A673 (cell line): ENCODE data around the gene CARS1. TPM values are rescaled to one million over a fixed set of nuclear protein-coding genes. Genes with fewer than 3 reads are reported as not detected.

Experiments used
- BruUV-seq: library from RNA; stranded (reverse); fragments of 400-500 nt; replicated peaks from 2 replicates; lab custom pipeline; 2021; lab: Mats Ljungman, UMichigan
- CTCF ChIA-PET: fragments of 300-600 bp; sonication (Branson Sonifier 250); formaldehyde crosslinking; loops from one replicate; lab custom pipeline; 2022; ENCODE audit warnings: antibody characterized with exemption; lab: Charles Lee
- POLR2A ChIA-PET: fragments of 300-600 bp; sonication (Branson Sonifier 250); formaldehyde crosslinking; loops from one replicate; lab custom pipeline; 2022; ENCODE audit warnings: antibody characterized with exemption; ENCODE audit not compliant: low non-redundant PET; lab: Charles Lee
- DNase-seq: peaks from one replicate; pipeline ENCODE4 v3.0.0-alpha.2; 2015; ENCODE audit warnings: low spot score
- H3K27ac ChIP-seq: fragments of 200-600 bp; sonication (generic); 2 replicates; pipeline ENCODE4 v1.5.1; 2016; ENCODE audit warnings: mixed run types, low read depth, mild to moderate bottlenecking, mixed read lengths, antibody characterized with exemption, low read length; ENCODE audit not compliant: poor library complexity, severe bottlenecking
- H3K27me3 ChIP-seq: fragments of 200-600 bp; sonication (generic); replicated peaks from 2 replicates; pipeline ENCODE4 v1.6.1; 2017; ENCODE audit warnings: mixed run types, low read depth, mild to moderate bottlenecking, mixed read lengths, antibody characterized with exemption, low read length; ENCODE audit not compliant: insufficient read depth, poor library complexity
- H3K36me3 ChIP-seq: fragments of 200-600 bp; sonication (generic); 2 replicates; pipeline ENCODE4 v1.6.1; 2016; ENCODE audit warnings: mixed run types, mild to moderate bottlenecking, mixed read lengths, antibody characterized with exemption, low read length; ENCODE audit not compliant: insufficient read depth, poor library complexity, severe bottlenecking
- H3K4me1 ChIP-seq: fragments of 200-600 bp; sonication (generic); 2 replicates; pipeline ENCODE4 v1.6.1; 2017; ENCODE audit warnings: mixed run types, mild to moderate bottlenecking, mixed read lengths, antibody characterized with exemption, low read length; ENCODE audit not compliant: insufficient read depth, poor library complexity, severe bottlenecking
- H3K4me3 ChIP-seq: fragments of 200-600 bp; sonication (generic); 2 replicates; pipeline ENCODE4 v1.5.1; 2016; ENCODE audit warnings: low read depth, mixed run types, mild to moderate bottlenecking, mixed read lengths, low read length; ENCODE audit not compliant: poor library complexity, severe bottlenecking
- H3K9me3 ChIP-seq: fragments of 200-600 bp; sonication (generic); 2 replicates; pipeline ENCODE4 v1.6.1; 2016; ENCODE audit warnings: mixed run types, low read depth, mild to moderate bottlenecking, mixed read lengths, antibody characterized with exemption, low read length; ENCODE audit not compliant: poor library complexity, severe bottlenecking
- EZH2 ChIP-seq: fragments of 200-600 bp; sonication (generic); IDR thresholded peaks from 2 replicates; pipeline ENCODE4 v1.6.1; 2017; ENCODE audit warnings: borderline replicate concordance, low read depth, mild to moderate bottlenecking, mixed read lengths, antibody characterized with exemption, low read length; ENCODE audit not compliant: poor library complexity, severe bottlenecking
- intact Hi-C: fragments of 100-400 bp; cut with micrococcal nuclease; formaldehyde crosslinking; loops from one replicate; pipeline ENCODE4 v1.10.0; 2022; ENCODE audit not compliant: unreplicated experiment
- total RNA-seq: library from RNA; stranded (reverse); gene quantifications from 2 replicates; pipeline ENCODE4 v1.2.3, GENCODE V29; 2021
- TF ChIP-seq, protein P1 (sequence below): fragments of 300-800, 200-600 bp; sonication (generic); conservative IDR thresholded peaks from 2 replicates; pipeline ENCODE4 v1.5.1; 2017; ENCODE audit warnings: low read depth, mild to moderate bottlenecking, antibody characterized with exemption, low read length, moderate library complexity, mixed read lengths

Gene CARS1
- total RNA-seq, 1 experiment from 2014 or later: 76.4 TPM

DNA sequence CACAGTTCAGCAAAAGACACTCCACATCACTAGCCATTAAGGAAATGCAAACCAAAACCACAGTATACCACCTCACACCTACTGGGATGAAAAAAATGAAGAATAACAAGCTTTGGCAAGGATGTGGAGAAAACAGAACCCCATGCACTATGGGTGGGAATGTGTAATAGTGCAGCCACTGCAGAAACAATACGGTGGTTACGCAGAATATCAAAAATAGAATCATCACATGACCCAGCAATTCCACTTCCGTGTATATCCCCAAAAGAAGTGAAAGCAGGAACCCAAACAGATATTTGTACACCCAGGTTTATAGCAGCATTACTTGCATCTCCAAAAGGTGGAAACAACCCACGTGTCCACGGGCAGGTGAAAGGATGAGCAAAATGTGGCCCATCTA, 20.8 kb downstream of the CARS1 start:
- no TSS peak for BruUV-seq
- no peaks in the 10 kb centered on the region for H3K9me3 ChIP-seq
- peaks cover 77% of the 10 kb centered on the region for H3K36me3 ChIP-seq
- no peak for TF ChIP-seq EZH2
- TF ChIP-seq, protein P1, sequence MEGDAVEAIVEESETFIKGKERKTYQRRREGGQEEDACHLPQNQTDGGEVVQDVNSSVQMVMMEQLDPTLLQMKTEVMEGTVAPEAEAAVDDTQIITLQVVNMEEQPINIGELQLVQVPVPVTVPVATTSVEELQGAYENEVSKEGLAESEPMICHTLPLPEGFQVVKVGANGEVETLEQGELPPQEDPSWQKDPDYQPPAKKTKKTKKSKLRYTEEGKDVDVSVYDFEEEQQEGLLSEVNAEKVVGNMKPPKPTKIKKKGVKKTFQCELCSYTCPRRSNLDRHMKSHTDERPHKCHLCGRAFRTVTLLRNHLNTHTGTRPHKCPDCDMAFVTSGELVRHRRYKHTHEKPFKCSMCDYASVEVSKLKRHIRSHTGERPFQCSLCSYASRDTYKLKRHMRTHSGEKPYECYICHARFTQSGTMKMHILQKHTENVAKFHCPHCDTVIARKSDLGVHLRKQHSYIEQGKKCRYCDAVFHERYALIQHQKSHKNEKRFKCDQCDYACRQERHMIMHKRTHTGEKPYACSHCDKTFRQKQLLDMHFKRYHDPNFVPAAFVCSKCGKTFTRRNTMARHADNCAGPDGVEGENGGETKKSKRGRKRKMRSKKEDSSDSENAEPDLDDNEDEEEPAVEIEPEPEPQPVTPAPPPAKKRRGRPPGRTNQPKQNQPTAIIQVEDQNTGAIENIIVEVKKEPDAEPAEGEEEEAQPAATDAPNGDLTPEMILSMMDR: no peak
- intact Hi-C loops: loop anchor here (10.0 kb wide), 1 partner anchor 378 kb away; no protein-coding TSS in a partner anchor
- DNase-seq: no peak
- POLR2A ChIA-PET: no interaction called here
- CTCF ChIA-PET: no interaction called here
- H3K27ac ChIP-seq: no peak overlapping the region
- no peaks in the 10 kb centered on the region for H3K4me1 ChIP-seq
- H3K27me3 ChIP-seq: no peaks in the 10 kb centered on the region
- H3K4me3 ChIP-seq: no peak overlapping the region

DNA sequence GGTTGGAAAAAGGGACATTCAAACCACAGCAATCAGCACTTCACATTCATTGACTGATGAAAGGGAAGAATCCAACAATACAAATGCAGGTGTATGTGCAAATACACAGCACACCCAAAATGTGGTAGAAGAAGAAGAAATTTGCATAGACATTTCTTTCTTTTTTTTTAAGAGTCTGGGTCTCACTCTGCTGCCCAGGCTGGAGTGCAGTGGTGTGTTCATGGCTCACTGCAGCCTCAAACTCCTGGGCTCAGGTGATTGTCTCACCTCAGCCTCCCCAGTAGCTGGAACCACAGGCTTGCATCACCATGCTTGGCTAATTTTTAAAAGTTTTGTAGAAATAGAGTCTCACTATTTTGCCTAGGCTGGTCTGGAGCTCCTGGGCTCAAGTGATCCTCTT, 21.9 kb downstream of the CARS1 start:
- Histone ChIP-seq H3K9me3 (no peaks in the 10 kb centered on the region), H3K4me1 (no peaks in the 10 kb centered on the region), H3K36me3 (peaks cover 72% of the 10 kb centered on the region), H3K27ac (no peak overlapping the region), H3K27me3 (no peaks in the 10 kb centered on the region), H3K4me3 (no peak overlapping the region)
- POLR2A ChIA-PET: no interaction called here
- BruUV-seq: no TSS peak
- intact Hi-C loops: loop anchor here (10.0 kb wide), 1 partner anchor 379 kb away; no protein-coding TSS in a partner anchor
- CTCF ChIA-PET: no interaction called here
- TF ChIP-seq, protein P1: no peak
- no peak for TF ChIP-seq EZH2
- DNase-seq: no peak

DNA sequence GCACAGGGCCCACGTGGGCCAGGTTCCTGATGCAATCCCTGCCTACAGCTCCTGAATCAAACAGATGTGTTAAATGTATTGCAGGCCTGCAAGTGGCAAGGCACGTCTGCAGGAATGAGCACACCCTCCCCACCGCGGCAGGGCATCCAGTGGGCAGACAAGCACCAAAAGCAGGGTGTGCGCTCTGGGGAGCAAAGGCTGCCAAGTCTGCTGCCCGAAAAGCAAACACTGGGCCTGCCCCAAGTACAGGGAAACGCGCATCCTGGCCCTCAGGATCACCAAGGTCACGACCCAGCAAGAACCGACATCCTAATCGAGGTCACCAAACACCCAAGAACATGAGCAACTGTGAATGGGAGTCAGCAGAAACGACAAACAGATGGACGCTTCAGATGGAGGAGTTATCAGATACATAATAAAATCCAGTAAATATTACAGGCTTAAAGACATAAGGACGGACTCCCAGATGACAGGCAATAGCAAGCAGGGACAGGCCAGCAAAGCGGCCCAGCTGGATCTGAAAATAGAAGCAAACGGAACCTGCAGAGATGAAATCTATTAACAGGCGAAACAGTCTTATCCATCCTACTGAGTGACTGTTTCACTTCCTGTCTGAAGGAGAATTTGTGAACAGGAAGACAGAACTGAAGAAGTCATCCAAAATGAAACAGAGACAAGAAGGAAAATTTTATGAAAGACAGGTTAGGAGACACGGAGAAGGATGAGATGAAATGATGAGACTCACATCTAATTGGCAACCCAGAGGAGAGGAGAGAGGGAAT, 26.7 kb downstream of the CARS1 start:
- POLR2A ChIA-PET: no interaction called here
- no peak overlapping the region for H3K27ac ChIP-seq
- CTCF ChIA-PET: no interaction called here
- peaks cover 59% of the 10 kb centered on the region for H3K36me3 ChIP-seq
- DNase-seq: no peak
- H3K27me3 ChIP-seq: no peaks in the 10 kb centered on the region
- no TSS peak for BruUV-seq
- no peak overlapping the region for H3K4me3 ChIP-seq
- no peak for TF ChIP-seq EZH2
- TF ChIP-seq, protein P1: no peak
- no peaks in the 10 kb centered on the region for H3K4me1 ChIP-seq
- intact Hi-C loops: loop anchor here (10.0 kb wide), 1 partner anchor 384 kb away; no protein-coding TSS in a partner anchor
- H3K9me3 ChIP-seq: no peaks in the 10 kb centered on the region
